IMR-90 (cell line): ENCODE measurements around the gene DIPK1A.

ENCODE experiments used
- CHD1 ChIP-seq: IDR thresholded peaks from 2 replicates; pipeline ENCODE4 v1.6.1; 2012; ENCODE audit warnings: low read depth, low read length, improper control_type of control experiment
- CTCF ChIP-seq: conservative IDR thresholded peaks from 2 replicates; pipeline ENCODE4 v1.5.1; 2012; ENCODE audit warnings: mild to moderate bottlenecking, low read depth, low read length, improper control_type of control experiment
- MXI1 ChIP-seq: IDR thresholded peaks from 2 replicates; pipeline ENCODE4 v1.6.1; 2012; ENCODE audit warnings: low read depth, mild to moderate bottlenecking, low read length, moderate library complexity, borderline replicate concordance
- NFE2L2 ChIP-seq: fragments of 150-350 bp; IDR thresholded peaks from 2 replicates; pipeline ENCODE4 v1.6.1; 2016; ENCODE audit warnings: low read depth, mild to moderate bottlenecking, low read length
- POLR2A ChIP-seq: IDR thresholded peaks from 2 replicates; pipeline ENCODE4 v1.6.1; 2012; ENCODE audit warnings: mild to moderate bottlenecking, low read depth, low read length
- RAD21 ChIP-seq: IDR thresholded peaks from 2 replicates; pipeline ENCODE4 v1.6.1; 2012; ENCODE audit warnings: low read length, improper control_type of control experiment
- RCOR1 ChIP-seq: IDR thresholded peaks from 2 replicates; pipeline ENCODE4 v1.6.1; 2012; ENCODE audit warnings: mild to moderate bottlenecking, low read length, improper control_type of control experiment; ENCODE audit not compliant: insufficient replicate concordance
- RFX5 ChIP-seq: IDR thresholded peaks from 2 replicates; pipeline ENCODE4 v1.8.0; 2012; ENCODE audit warnings: low read depth, mild to moderate bottlenecking, low read length, moderate library complexity
- SMC3 ChIP-seq: fragments of 150-350 bp; IDR thresholded peaks from 2 replicates; pipeline ENCODE4 v1.6.1; 2016; ENCODE audit warnings: low read depth, mild to moderate bottlenecking, antibody characterized with exemption, low read length, moderate library complexity
- USF2 ChIP-seq: fragments of 150-350 bp; IDR thresholded peaks from 2 replicates; pipeline ENCODE4 v1.6.1; 2017; ENCODE audit warnings: mild to moderate bottlenecking, antibody characterized with exemption, low read length, low read depth

GRCh38 chr1:92884195-92884594 lies 77.1 kb downstream of the DIPK1A start:
- TF ChIP-seq CTCF, result no peak
- TF ChIP-seq POLR2A, result no peak
- no peak for TF ChIP-seq USF2
- no peak for TF ChIP-seq NFE2L2
- TF ChIP-seq RFX5, result no peak
- TF ChIP-seq CHD1, result no peak
- TF ChIP-seq RCOR1, result no peak
- no peak for TF ChIP-seq SMC3
- TF ChIP-seq MXI1, result no peak
- TF ChIP-seq RAD21, result no peak
